ENCODE data around the gene IFNL2.

The IFNL2 gene

GRCh38 chr19:39252458-39252857 is 15.7 kb upstream of the IFNL2 start:
- no peak for DNase-seq
- Histone ChIP-seq H3K9me3 (ENCODE audit: severe bottlenecking) (no peaks in the 10 kb centered on the region), H3K27me3 (ENCODE audit: insufficient read depth, low read depth, severe bottlenecking) (no peaks in the 10 kb centered on the region)

GRCh38 chr19:39253374-39254149 is 14.6 kb upstream of the IFNL2 start:
- no peaks in the 10 kb centered on the region for H3K27me3 ChIP-seq (ENCODE audit: insufficient read depth, low read depth, severe bottlenecking)
- no peak for TF ChIP-seq CTCF (IDR thresholded peaks at IDR 0.05; ENCODE audit: low read depth, low read length)
- DNase-seq = no peak
- no peak overlapping the region for H3K4me3 ChIP-seq (ENCODE audit: low read depth, low read length)
- H3K36me3 ChIP-seq = no peaks in the 10 kb centered on the region
- no peaks in the 10 kb centered on the region for H3K9me3 ChIP-seq (ENCODE audit: severe bottlenecking)
- no peak overlapping the region for H3K27ac ChIP-seq

More at GRCh38 chr19:39252458-39252857, 15.7 kb upstream of the IFNL2 start:
- H3K36me3 ChIP-seq = no peaks in the 10 kb centered on the region
- no peak overlapping the region for H3K4me3 ChIP-seq (ENCODE audit: low read depth, low read length)
- no peak overlapping the region for H3K27ac ChIP-seq
- no peak for TF ChIP-seq CTCF (IDR thresholded peaks at IDR 0.05; ENCODE audit: low read depth, low read length)

- H3K4me3 ChIP-seq (ENCODE audit: low read depth, low read length) = no peak overlapping the region
- H3K27me3 ChIP-seq (ENCODE audit: insufficient read depth, low read depth, severe bottlenecking) = no peaks in the 10 kb centered on the region
- no peak overlapping the region for H3K27ac ChIP-seq
- no peaks in the 10 kb centered on the region for H3K9me3 ChIP-seq (ENCODE audit: severe bottlenecking)
- TF ChIP-seq CTCF (IDR thresholded peaks at IDR 0.05; ENCODE audit: low read depth, low read length) = no peak
- H3K36me3 ChIP-seq = no peaks in the 10 kb centered on the region
- DNase-seq = no peak
These were observed 13.5 kb upstream of the IFNL2 start for GRCh38 chr19:39254531-39255345.

GRCh38 chr19:39257227-39257626 is 11.0 kb upstream of the IFNL2 start:
- no peaks in the 10 kb centered on the region for H3K9me3 ChIP-seq (ENCODE audit: severe bottlenecking)
- no peak overlapping the region for H3K27ac ChIP-seq
- DNase-seq = no peak
- no peaks in the 10 kb centered on the region for H3K36me3 ChIP-seq
- no peaks in the 10 kb centered on the region for H3K27me3 ChIP-seq (ENCODE audit: insufficient read depth, low read depth, severe bottlenecking)
- H3K4me3 ChIP-seq (ENCODE audit: low read depth, low read length) = no peak overlapping the region
- no peak for TF ChIP-seq CTCF (IDR thresholded peaks at IDR 0.05; ENCODE audit: low read depth, low read length)

GRCh38 chr19:39261704-39262103 is 6.5 kb upstream of the IFNL2 start:
- TF ChIP-seq CTCF (IDR thresholded peaks at IDR 0.05; ENCODE audit: low read depth, low read length) = no peak
- DNase-seq = no peak

More at GRCh38 chr19:39261704-39262103, 6.5 kb upstream of the IFNL2 start:
- no peaks in the 10 kb centered on the region for H3K9me3 ChIP-seq (ENCODE audit: severe bottlenecking)
- H3K4me3 ChIP-seq (ENCODE audit: low read depth, low read length) = no peak overlapping the region
- no peak overlapping the region for H3K27ac ChIP-seq
- H3K27me3 ChIP-seq (ENCODE audit: insufficient read depth, low read depth, severe bottlenecking) = no peaks in the 10 kb centered on the region
- no peaks in the 10 kb centered on the region for H3K36me3 ChIP-seq

Data from WERI-Rb-1 (cell line).